ENCODE data around the gene CNN3.
"Not testable (repeated sequence)": the region's sequence is repeated elsewhere in the genome, so short reads cannot be mapped to it uniquely, and the experiment has no call there.

Gene CNN3

GRCh38 chr1:94942171-94943128 is 15.5 kb upstream of the CNN3 start:
- CTCF ChIA-PET: interaction anchor here (2.8 kb wide), 1 partner anchor 88 kb away, joined by 8 read pairs; no protein-coding TSS in a partner anchor
- TF ChIP-seq ZSCAN30 (tag by site-specific recombination; IDR thresholded peaks at IDR 0.05): no peak
- TF ChIP-seq ZNF335 (tag by site-specific recombination; conservative IDR thresholded peaks at IDR 0.05): no peak
- no peak for TF ChIP-seq ZNF112 (tag by site-specific recombination; IDR thresholded peaks at IDR 0.05)
- TF ChIP-seq ZBTB11 (tag by site-specific recombination; conservative IDR thresholded peaks at IDR 0.05; ENCODE audit: low read depth): no peak
- TF ChIP-seq SP2 (tag by site-specific recombination; IDR thresholded peaks at IDR 0.05): no peak
- no peak for TF ChIP-seq KLF17 (tag by site-specific recombination; IDR thresholded peaks at IDR 0.05)
- TF ChIP-seq ZSCAN23 (tag by site-specific recombination; IDR thresholded peaks at IDR 0.05): no peak
- TF ChIP-seq SETDB1 (IDR thresholded peaks at IDR 0.05; ENCODE audit: insufficient read length, low read length): no peak
- no peak for TF ChIP-seq ZNF26 (tag by site-specific recombination; IDR thresholded peaks at IDR 0.05)
- no peak for TF ChIP-seq ZIC2 (tag by site-specific recombination; IDR thresholded peaks at IDR 0.05)
- TF ChIP-seq ZNF133 (tag by site-specific recombination; IDR thresholded peaks at IDR 0.05): no peak
- TF ChIP-seq ZBTB20 (tag by site-specific recombination; IDR thresholded peaks at IDR 0.05): no peak
- no peak for TF ChIP-seq ZNF561 (tag by site-specific recombination; IDR thresholded peaks at IDR 0.05; ENCODE audit: borderline replicate concordance)
- TF ChIP-seq PRDM6 (tag by site-specific recombination; IDR thresholded peaks at IDR 0.05): no peak
- TF ChIP-seq ZBTB44 (tag by site-specific recombination; IDR thresholded peaks at IDR 0.05): no peak
- TF ChIP-seq ZNF624 (tag by site-specific recombination; IDR thresholded peaks at IDR 0.05): no peak
- TF ChIP-seq FEZF1 (tag by site-specific recombination; IDR thresholded peaks at IDR 0.05): no peak
- no peak for TF ChIP-seq ZNF302 (tag by site-specific recombination; IDR thresholded peaks at IDR 0.05; ENCODE audit: low read depth)
- no peak for TF ChIP-seq ZNF426 (tag by site-specific recombination; IDR thresholded peaks at IDR 0.05)

GRCh38 chr1:94941480-94941879 is 14.6 kb upstream of the CNN3 start:
- H3K9me3 ChIP-seq (ENCODE audit: control insufficient read depth, insufficient read depth, low read depth, low read length); POLR2A ChIA-PET; H3K36me3 ChIP-seq (ENCODE audit: control insufficient read depth in 2 of 2, insufficient read depth in 1 of 2, low read length in 2 of 2); CTCF ChIA-PET; H3K4me3 ChIP-seq (ENCODE audit: low read depth, low read length); H3K27ac ChIP-seq (ENCODE audit: extremely low read depth, low read depth, low read length); H3K4me1 ChIP-seq (ENCODE audit: control insufficient read depth, insufficient read depth, low read length): not testable (repeated sequence)

More at GRCh38 chr1:94942171-94943128, 15.5 kb upstream of the CNN3 start:
- POLR2A ChIA-PET: no interaction called here
- Histone ChIP-seq H3K9me3 (ENCODE audit: control insufficient read depth, insufficient read depth, low read depth, low read length) (no peaks in the 10 kb centered on the region), H3K36me3 (ENCODE audit: control insufficient read depth in 2 of 2, insufficient read depth in 1 of 2, low read length in 2 of 2) (no peaks in the 10 kb centered on the region), H3K4me1 (ENCODE audit: control insufficient read depth, insufficient read depth, low read length) (no peaks in the 10 kb centered on the region), H3K27ac (ENCODE audit: extremely low read depth, low read depth, low read length) (no peak overlapping the region), H3K4me3 (ENCODE audit: low read depth, low read length) (no peak overlapping the region)

Measured in HEK293 (cell line).